Thyroid gland (tissue), 4 donors: Measurements from ENCODE around the gene SLC25A30.
"Not testable (repeated sequence)": the region's sequence is repeated elsewhere in the genome, so short reads cannot be mapped to it uniquely, and the experiment has no call there.

ENCODE experiments used
- CTCF ChIP-seq, 6 experiments: fragments of 200-600 bp in 3 of 6; fragments of 450-650 bp in 3 of 6; sonication (generic) in 3 of 6; IDR thresholded peaks; one replicate each; pipeline ENCODE4 v1.5.1; 2016 to 2019; ENCODE audit warnings: antibody characterized with exemption in 6 of 6, mild to moderate bottlenecking in 2 of 6, inconsistent platforms in 1 of 6, moderate library complexity in 1 of 6
- POLR2A ChIP-seq, 2 donors: fragments of 450-650 bp; IDR thresholded peaks; one replicate each; pipeline ENCODE4 v1.6.1; 2017; ENCODE audit warnings: antibody characterized with exemption in 2 of 2, mild to moderate bottlenecking in 2 of 2, moderate library complexity in 1 of 2

- not testable (repeated sequence) for TF ChIP-seq CTCF, POLR2A (IDR thresholded peaks at IDR 0.05)
Observed at GRCh38 chr13:45380708-45381107, 37.5 kb downstream of the SLC25A30 start.
